RWPE1 (cell line): Measurements from ENCODE around the gene GPR139.

ENCODE experiments used
- CTCF ChIA-PET: fragments of 350-600 bp; sonication (Branson Sonifier 250); formaldehyde crosslinking; extraction: SDS; loops from one replicate; lab custom pipeline; 2021; lab: Yijun Ruan, JAX
- POLR2A ChIA-PET: fragments of 400-600 bp; formaldehyde crosslinking; extraction: SDS; loops from one replicate; lab custom pipeline; 2020; ENCODE audit warnings: antibody characterized with exemption; ENCODE audit not compliant: low non-redundant PET; lab: Yijun Ruan, JAX
- DNase-seq: peaks from one replicate; pipeline ENCODE4 v3.0.0; 2012; ENCODE audit warnings: low spot score
- H3K27ac ChIP-seq: fragments of 450-650 bp; 2 replicates; pipeline ENCODE4 v1.5.1; 2017
- TF ChIP-seq, protein P1 (sequence below): fragments of 450-650 bp; conservative IDR thresholded peaks from 2 replicates; pipeline ENCODE4 v1.5.1; 2017; ENCODE audit warnings: low read depth, mild to moderate bottlenecking

The GPR139 gene

DNA sequence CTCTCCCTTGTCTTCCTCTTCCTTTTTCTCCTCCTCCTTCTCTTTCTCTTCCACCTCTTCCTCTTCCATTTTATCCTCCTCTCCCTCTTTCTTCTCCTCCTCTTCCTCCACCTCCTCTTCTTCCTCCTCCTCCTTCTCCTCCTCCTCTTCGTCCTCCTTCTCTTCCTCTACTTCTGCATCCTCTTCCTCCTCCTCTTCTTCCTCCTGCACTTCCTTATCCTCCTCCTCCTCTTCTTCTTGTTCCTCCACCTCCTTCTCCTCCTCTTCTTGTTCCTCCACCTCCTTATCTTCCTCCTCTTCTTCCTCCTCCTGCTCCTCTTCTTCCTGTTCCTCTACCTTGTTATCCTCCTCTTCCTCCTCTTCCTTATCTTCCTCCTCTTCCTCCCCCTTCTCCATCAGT lies 28.8 kb upstream of the GPR139 start:
- DNase-seq = no peak
- TF ChIP-seq, protein P1, sequence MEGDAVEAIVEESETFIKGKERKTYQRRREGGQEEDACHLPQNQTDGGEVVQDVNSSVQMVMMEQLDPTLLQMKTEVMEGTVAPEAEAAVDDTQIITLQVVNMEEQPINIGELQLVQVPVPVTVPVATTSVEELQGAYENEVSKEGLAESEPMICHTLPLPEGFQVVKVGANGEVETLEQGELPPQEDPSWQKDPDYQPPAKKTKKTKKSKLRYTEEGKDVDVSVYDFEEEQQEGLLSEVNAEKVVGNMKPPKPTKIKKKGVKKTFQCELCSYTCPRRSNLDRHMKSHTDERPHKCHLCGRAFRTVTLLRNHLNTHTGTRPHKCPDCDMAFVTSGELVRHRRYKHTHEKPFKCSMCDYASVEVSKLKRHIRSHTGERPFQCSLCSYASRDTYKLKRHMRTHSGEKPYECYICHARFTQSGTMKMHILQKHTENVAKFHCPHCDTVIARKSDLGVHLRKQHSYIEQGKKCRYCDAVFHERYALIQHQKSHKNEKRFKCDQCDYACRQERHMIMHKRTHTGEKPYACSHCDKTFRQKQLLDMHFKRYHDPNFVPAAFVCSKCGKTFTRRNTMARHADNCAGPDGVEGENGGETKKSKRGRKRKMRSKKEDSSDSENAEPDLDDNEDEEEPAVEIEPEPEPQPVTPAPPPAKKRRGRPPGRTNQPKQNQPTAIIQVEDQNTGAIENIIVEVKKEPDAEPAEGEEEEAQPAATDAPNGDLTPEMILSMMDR = no peak
- ChIA-PET POLR2A (no interaction called here), CTCF (no interaction called here)
- no peak overlapping the region for H3K27ac ChIP-seq

DNA sequence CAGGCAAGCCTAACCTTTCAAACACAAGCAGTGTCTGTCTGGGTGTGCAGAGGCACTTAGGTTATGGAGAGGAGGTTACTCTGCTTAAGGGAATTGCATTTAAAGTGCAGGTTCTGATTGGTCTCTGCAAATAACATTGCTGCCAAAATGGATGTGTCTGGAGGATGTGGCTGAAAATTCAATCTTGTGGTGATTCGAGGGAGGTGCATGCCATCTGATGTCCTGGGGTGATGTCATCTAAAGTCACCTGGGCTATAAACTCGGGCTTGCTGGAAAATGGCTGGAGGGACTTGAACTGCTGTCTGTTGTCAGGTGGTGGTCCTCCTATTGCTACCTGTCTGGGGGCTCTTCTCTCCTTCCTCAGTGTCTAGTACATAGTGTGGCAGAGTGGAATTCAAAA lies 28.3 kb upstream of the GPR139 start:
- no peak overlapping the region for H3K27ac ChIP-seq
- CTCF ChIA-PET = no interaction called here
- TF ChIP-seq, protein P1 = no peak
- DNase-seq = no peak
- POLR2A ChIA-PET = no interaction called here

DNA sequence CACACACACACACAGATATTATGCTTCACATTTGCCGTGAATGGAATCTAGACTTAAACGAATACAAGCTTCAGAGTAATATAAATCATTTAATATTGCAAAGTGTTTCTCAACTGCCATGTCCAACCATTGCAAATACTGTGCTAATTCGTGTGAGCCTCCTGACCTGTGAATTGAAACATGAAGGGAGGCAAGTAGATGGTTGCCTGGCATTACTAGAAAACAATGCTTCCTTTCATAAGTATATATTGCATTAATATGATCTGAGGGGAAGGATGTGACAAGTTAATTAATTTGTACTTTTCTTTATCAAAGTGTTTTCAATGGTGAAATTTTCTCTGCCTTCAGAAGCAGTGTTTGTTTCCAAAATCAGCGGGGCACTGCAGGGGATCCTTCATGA lies 25.7 kb upstream of the GPR139 start:
- no peak overlapping the region for H3K27ac ChIP-seq
- ChIA-PET POLR2A (no interaction called here), CTCF (no interaction called here)
- DNase-seq = no peak
- TF ChIP-seq, protein P1 = no peak

DNA sequence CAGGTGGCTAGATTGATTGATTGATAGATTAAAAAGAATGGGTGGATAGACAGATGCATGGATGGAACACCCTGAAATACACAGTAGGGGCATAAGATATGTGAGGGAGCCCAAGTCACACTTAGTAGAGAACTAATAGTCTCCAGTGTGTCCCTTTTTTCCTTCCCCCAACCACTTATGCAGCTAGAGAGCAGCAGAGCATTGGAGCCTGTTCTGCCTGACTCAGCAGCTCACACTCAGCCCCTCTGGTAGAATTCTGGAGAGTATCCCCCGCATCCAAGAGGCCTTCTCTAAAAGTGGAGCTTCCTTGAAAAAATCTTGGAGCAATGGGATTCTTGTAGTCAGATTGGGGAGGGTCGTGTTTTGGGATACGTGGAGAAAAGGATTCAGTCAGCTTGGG lies 20.5 kb upstream of the GPR139 start:
- TF ChIP-seq, protein P1 = no peak
- H3K27ac ChIP-seq = no peak overlapping the region
- DNase-seq = no peak
- ChIA-PET CTCF (no interaction called here), POLR2A (no interaction called here)

DNA sequence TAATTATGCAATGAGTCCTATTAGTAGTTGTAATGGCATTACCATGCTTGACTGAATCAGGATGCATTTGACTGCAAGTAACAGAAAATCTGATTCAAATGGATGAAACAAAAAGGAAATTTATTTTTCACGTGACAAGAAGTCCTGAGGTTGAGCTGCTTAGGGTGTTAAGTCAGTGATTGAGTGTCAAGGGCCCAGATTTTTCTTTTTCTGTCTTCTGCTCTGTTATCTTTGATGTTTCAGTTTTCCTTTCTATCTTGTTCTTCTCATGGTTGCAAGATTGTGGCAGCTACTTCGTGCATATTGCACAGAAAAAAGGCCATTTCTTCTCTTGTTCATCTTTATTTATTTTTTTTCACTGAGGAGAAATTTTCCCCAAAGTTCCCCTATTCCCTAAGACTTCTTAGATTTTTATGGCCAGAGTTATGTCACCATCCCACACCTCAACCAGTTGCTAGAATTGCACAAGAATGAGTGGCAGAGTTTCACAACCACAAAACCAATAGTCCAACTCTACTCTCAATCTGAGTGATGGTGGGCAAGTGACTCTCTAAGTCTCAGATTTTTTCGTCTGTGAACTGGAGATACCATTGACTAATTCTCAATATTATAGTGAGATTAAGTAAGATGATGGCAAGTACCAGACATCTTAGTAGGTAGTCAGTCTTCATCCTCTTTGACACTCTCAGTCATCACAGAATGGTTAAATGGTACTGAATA lies 15.7 kb upstream of the GPR139 start:
- ChIA-PET POLR2A (no interaction called here), CTCF (no interaction called here)
- no peak overlapping the region for H3K27ac ChIP-seq
- DNase-seq = no peak
- TF ChIP-seq, protein P1 = no peak

DNA sequence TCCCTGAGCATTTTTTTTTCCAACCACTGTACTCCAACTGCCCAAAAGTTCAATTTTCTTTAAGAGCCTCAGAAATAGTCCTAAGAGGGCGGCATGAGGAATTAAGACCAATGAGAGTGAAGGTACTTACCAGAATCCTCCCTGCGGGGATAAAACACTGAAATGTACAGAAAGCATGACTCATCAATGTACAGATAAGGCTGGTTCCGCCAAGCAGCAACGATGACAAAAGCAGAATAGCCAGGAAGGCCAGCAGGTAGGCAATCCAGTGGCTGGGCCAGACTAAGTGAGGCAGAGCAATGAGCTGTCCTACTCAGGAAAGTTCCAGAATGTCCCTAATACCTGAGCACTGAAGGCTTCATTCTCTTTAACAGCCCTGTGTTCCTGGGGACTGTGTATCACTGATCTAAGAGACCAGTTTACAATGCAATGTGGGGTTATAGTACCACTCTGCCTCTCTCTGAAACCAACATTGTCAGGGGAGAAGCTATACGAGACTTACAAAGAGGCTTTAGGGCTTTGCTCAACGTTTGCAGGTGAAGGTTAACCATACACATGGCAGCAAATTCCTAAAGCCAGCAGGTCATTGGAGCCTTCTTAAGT lies 11.0 kb upstream of the GPR139 start:
- POLR2A ChIA-PET = no interaction called here
- peak; percentile 36 for DNase-seq

More for the DNA sequence above, 11.0 kb upstream of the GPR139 start:
- CTCF ChIA-PET = no interaction called here
- H3K27ac ChIP-seq = no peak overlapping the region
- TF ChIP-seq, protein P1 = no peak
